Activated effector memory CD4-positive, alpha-beta T cell treated with anti-CD3 and anti-CD28 coated beads, Interleukin-2, amount 50 U/mL, for 16 hours (primary cell): ENCODE results near the gene SYNJ1.

ENCODE experiments used
- DNase-seq: peaks from one replicate; pipeline ENCODE4 v3.0.0-alpha.2; 2020

SYNJ1 gene

DNA sequence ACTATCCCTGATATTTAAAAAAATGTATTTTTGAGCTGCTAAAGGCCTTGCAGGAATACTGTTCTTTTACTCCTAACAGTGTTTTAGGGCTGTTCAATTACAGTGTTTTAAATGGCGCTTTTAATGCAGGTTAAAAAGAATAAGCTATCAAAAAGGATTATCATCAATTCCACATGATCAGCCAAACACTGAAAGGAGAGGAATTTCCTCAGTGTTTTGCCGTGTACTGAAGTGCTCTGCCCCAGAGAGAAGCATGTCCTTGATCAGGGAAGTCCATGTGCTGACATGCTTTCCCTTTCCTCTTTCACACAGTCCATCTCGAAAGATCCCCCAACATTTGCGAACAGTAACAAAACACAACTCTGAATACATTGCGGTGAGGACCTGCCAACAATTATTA lies 119.0 kb downstream of the SYNJ1 start:
- DNase-seq: no peak

DNA sequence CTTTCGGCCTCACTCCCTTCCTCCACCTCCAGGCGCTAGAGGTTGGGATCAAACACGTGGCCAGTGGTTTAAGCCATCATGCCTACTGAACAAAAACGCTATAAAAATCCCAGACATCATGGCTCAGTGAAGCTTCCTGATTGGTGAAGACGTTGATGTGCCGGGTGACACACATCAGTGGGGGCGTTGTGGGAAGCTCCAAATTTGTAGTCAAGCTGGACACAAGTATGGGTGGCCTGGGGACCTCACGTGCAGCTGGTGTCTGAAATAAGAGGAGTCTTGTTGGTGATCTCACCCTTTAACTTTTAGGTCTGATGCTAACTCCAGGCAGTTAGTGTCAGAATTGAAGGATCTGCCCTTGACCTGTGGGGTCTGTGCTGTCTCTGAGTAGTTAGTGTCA lies 122.3 kb downstream of the SYNJ1 start:
- no peak for DNase-seq

DNA sequence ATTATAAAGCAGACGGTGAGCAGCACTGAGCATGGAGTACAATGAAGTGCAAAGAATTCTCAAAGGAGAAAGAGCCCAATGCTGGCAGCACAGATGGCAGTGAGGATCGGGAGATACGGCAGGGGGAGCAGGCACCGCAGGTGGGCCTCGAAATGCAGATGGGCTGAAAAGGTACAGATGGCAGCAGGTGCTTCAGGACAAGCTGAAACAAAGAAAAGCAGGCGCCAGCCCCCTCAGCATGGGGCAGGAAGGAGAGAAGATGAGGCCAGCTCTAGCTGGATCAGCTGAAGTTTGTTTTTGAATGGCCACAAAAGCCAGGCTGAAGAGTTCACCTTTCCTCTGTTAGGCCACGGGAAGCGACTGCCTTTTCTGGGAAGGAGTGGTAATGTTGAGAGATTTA lies 123.3 kb downstream of the SYNJ1 start:
- DNase-seq: no peak

DNA sequence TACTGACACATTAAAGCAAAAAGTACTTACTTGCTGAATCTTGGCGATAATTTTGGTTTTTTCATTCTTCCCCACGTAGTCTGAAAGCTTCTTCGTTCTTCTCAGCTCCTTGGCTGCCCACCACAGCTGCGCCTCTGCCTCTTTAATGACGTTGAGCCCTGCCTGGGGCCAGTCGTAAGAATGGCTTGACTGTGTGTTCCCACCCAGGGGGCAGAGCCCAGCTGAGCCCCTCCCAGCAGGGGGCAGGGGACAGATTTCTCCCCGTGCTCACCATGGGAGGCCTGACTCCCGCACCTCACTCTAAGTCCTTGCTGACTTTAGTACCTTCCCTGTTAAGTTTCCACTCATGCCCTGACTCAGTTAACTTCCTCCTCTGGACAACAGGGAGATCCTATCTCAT lies 124.7 kb downstream of the SYNJ1 start:
- DNase-seq: no peak

DNA sequence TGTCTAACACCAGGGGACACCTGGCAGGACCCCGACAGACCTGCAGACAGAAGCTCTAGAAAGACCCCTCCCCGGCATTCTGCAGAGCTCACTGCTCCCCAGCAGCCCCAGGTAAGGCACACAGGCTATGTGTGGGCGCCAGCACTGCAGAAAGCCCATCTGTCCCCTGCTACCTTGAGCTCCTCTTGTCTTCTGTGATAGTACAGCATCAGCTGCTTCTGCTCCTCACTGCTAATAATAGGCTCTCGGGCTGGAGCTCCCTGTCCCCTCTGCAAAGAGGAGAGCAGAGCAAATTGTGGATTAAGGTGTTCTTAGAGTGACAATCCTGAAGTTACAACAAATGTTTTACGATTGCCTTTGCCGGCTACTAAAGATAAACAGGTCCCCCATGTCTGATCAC lies 125.7 kb downstream of the SYNJ1 start:
- DNase-seq: no peak

DNA sequence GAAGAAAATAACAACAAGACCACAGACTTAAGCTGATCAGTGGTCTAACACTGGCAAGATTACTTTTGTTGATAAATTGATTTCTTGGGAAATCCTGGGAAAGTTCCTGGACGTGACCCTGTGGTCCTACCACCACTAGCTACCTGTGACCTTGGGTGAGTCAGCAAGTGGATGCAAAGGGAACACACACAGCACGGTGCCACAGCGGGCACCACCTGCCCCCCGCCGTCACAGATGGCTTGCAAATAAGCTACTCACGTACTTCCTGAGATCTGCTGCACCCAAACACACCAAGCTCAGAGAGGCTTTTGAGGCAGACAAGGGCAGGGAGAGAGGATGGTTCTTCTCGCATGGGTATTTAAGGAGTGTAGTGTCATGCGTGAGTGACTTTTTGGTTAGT lies 128.3 kb downstream of the SYNJ1 start:
- no peak for DNase-seq

DNA sequence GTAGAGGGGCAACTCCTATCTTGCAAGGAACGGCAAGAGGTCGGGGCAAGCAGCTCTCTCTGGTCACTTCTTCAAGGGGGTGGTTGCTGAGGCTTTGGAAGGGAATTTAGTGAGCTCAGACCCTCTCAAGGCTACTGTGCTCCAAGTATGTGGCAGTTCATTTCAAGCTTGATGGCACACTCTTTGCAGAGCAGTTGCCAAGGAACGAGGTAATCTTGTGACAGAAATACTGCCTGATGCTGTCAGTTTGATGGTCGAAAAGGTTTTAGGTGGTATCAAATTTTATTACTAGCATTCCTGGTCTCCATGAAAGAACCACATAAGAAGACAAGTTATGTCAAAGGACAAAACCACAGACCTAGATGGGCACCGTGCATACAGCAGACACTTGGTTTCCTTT lies 128.7 kb downstream of the SYNJ1 start:
- DNase-seq: no peak

DNA sequence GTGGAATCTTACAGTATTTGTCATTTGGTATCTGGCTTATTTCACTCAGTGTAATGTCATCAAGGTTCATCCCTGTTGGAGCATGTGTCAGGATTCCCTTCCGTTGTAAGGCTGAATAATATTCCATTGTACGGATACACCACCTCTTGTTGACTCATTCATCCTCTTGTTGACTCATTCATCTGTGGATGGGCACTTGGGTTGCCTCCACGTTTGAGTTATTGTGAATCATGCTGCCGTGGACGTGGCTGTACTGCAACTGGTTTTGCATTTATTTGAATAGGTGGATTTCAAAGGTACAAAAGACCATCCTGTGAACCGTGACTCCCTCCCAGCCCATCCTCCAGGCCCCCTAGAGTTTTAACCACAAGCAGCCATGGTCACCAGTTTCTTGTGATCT lies 130.6 kb downstream of the SYNJ1 start:
- DNase-seq: no peak

DNA sequence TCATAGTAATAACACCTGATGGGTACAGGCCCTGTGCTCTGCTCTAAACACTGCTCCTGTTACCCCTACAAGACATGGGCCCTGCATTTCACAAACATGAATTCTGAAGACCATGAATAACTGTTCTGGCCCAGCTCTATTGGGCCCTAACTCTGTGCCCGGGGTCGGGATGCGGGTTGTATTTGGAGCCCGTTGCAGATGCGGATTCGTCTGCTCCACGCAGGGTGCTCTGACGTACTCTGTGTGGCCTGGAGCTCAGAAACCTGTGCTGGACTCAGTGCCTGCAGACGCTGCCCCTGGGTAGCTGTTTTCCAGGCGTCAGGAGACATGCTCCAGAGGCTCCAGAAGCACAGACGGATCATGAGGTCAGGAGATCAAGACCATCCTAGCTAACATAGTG lies 132.4 kb downstream of the SYNJ1 start:
- DNase-seq: no peak

DNA sequence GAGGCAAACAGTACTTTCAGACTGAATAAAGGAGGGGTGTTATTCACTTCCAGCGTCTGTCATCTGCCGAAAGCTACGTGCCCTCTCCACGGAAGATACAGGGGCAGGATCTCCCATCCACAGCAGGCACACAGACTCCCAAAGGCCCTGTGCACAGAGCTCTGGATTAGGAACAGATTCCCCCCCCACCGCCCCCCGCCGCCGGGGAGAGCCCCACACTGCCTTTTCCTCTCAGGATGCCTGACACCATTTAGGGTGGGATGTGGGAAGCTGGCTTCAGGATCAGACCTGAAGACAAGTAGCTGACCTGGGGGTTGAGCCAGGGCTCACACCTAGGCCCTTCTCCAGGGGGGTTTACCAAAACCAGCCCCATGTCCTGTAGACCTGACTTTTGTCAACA lies 134.1 kb downstream of the SYNJ1 start:
- DNase-seq: no peak

DNA sequence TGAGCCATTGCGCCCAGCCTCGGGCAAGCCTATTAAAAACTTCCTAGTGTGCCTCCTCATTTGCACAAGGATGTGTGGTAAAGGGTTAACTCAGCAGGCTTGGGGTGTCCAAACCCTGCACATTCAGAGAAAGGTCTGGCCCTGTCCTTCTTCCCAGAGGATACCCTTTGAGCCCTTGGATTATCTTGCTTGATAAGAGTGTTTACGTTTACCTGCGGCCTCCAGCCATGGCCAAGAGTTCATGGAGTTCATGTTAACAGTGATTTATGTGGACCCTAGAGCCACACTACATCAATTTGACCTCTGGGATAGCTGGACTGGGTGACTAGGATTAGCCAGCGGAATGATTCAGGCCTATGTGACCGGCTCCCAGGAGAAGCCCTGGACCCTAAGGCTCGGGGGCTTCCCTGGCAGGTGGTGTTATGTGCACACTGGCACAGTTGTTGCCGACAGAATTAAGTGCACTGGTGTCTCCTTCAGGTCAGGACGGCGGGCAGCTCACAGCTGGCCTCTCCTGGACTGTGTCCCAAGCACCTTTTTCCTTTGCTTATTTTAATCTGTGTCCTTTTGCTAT lies 134.8 kb downstream of the SYNJ1 start:
- DNase-seq: no peak

DNA sequence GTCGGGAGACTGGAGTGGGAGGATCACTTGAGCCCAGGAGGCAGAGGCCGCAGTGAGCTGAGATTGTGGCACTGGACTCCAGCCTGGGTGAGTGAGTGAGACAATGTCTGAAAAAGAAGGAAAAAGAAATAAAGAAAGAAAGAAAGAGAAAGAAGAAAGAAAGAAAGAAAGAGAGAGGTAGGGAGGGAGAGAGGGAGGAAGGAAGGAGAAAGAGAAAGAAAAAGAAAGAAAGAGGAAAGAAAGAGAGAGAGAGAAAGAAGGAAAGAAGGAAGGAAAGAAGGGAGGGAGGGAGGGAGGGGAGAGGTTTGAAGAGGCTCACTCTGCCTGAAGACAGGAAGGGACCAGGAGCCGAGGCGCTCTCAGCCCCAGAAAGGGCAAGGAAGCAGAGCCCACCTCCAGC lies 137.7 kb downstream of the SYNJ1 start:
- no peak for DNase-seq

DNA sequence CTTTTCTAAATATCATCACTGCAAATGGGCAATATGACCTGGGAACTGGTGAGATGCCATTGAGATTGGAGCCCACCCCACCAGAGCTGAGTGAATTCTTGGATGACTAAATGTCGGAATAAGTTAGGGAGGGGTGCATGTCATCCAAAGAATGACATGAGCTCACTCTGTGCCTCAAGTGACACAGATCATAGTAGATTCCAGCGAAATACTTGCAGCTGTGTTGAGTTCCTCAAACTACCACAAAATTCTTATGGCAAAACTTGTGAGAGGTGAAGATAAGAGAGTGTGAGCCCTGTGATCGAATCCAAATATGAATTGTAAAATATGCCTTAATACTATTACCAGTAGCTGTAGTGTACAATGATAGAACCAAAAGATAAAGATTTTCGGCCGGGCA lies 140.2 kb downstream of the SYNJ1 start:
- DNase-seq: no peak

DNA sequence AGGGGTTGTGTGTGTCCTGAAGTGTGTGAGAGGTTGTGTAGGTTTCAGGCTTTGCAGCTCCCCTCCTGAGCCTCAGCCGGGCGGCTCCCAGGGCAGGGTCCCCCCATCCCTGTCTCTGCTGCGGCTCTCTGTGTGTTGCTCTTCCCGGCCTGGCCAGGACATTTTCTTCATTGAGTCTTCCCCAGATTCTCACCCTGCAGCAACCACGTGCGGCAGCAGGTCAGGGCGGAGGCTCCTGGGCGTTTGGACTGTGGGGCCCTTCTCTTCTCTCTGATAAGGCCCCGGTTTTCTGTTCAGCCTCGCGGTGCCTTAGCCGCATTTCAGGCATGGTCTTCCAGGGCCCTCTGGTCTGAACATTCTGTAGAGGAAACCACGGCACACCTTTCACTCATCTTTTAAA lies 140.7 kb downstream of the SYNJ1 start:
- no peak for DNase-seq

DNA sequence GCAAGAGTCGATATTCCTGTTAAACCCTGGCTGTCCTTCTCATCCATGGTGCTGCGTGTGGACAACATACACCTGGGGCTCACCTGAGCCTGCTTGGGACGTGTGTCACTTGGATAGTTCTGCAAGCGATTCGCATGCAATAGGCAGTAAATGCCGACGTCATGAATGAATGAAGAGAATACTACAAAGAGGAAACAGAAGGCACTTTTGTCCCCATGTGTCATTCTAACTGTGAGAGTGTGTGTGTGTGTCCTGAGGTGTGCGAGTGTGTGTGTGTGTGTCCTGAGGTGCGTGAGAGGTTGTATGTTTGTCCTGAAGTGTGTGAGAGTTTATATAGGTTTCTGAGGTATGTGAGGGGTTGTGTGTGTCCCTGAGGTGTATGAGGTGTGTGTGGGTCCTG lies 141.8 kb downstream of the SYNJ1 start:
- DNase-seq: no peak

DNA sequence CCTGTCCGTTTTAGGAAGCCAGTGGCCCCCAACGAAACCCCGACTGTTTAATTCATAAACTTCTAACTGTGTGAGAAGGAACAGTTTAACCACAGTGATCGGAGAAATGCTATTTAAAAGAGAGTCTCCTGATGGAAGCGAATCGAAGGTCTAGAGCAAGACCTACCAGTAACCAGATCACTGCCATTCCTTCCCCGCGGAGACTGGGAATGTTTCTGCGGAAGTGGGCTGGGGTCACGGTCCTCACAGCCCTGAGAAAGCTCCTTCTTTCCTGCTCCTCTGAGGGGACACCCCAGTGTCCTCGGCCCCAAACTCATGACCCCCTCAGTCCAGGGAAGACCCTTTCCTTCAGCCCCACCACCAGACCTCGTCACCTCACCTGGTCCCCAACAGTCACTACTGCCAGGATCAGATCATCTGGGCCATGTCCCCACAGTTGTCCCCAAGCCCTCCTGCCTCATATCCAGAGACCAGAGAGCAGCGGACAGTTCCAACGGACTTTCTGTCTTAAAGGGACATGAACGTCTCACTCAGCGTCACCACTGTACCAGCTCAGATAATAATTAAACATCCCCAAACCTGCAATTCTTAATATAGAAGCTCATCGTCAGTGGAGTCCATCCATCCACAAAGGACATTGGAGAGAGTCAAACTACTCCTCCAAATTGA lies 142.6 kb downstream of the SYNJ1 start, which contains the start of gene TCP10L:
Gene TCP10L (minus strand): TSS at position 482 of the 669 bp plus-strand sequence. CDS start 1,219 bp downstream, outside the sequence.
- DNase-seq: no peak

DNA sequence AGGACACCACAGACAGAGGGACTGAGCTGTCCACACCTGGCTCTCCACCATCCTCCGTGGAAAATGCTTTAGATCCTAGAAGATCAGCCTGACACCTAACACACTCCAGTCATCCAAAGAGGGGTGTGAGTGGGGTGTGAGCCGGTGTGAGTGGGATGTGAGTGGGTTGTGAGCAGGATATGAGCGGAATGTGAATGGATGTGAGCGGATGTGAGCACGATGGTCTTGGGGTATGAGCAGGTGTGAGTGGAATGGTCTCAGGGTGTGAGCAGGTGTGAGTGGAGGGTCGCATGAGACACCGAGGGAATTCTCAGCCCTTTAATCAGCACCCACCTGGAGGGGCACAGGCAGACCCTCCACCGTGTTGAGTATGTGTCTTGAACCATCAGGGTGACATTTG lies 143.3 kb downstream of the SYNJ1 start:
- no peak for DNase-seq

DNA sequence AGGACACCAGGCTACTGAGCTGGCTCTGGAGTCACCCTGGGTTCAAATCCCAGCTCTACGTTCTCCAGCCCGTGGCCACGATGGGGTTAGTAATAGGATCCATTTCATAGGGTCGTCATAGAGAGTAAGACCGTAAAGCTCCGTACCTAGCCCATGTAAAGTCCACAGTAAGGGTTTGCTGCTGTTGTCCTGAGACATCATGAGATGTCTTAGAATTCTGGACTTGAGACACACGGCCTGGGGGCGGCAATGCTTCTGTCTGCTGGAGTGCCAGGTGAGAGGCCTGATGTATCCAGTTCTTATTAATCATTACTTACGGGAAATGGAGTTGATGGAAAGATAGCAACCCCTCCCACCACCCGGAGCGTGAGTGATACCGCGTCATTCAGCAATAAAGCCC lies 146.1 kb downstream of the SYNJ1 start:
- no peak for DNase-seq

DNA sequence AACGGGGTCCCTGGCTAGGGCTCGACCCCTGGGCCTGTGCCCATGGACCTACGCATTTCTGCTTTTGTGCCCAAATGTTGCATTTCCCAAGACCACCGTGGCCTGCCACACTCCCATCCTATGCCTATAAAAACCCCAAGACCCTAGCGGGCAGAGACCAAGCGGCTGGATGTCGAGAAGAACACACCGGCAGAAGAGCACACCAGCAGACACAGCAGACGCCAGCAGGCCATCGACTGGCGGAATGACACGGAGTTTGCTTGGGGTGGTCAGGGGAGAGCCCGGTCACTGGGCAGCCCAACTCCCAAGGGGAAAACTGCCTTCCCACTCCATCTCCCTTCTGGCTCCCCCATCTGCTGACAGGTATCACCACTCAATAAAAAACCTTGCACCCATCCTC lies 146.9 kb downstream of the SYNJ1 start:
- no peak for DNase-seq
